Measurements from ENCODE around the gene ZBTB7B.
A peak's percentile ranks its signal among the peaks of the same experiment; 100 is the strongest.
"Not testable (repeated sequence)": the region's sequence is repeated elsewhere in the genome, so short reads cannot be mapped to it uniquely, and the experiment has no call there.

Gene ZBTB7B

DNA sequence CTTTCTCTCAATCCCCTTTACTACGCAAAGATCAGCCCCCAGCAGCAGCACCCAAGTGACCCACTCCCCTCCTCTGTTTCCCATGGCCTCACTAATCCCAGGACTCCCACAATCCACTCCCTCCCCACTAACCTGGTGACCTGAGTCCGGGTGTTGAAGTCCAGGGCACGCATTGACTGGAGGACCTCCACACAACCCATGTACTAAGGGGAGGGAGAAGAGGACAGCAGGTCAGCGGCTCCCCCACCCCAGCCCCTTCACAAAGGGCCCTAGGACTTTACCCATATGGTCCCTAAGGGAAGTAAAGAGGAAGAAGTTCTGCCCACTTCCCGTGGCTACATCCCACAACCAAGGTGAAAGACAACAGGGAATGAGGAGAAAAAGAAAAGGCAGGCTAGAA lies 33.4 kb upstream of the ZBTB7B start:
- DNase-seq = no peak

DNA sequence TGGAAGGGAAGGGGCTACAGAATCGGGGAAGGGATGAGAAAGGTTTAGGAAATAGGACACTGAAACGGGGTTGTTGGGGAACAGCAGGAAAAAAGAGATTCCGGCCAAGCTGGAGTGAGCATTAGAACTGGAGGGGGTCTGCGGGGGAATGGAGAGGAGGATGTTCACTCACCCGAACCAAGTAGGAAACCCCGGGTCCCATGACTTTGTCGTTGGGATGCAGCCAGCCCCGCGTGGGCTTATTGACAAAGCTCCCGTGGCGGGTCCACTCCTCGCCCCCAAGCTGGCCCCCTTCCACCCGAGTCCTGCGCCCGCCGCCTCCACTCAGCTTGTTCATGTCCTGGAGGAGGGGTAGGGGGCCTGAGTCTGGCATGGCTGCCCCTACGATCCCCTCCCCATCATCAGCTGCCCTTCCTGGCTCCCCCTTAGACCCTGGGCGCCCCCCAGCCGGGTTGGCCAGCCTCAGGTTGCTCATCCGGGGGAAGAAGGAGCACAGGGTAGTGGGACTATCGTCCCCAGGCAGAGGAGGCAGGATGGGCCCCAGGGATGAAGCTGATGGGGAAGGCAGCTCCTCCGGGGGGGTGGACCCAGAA lies 32.6 kb upstream of the ZBTB7B start:
- no peak for DNase-seq

GRCh38 chr1:154970631-154971340 lies 31.8 kb upstream of the ZBTB7B start, which contains the start of gene SHC1:
Gene SHC1 (minus strand): TSS chr1:154970747. CDS start chr1:154970526, 221 bp downstream.
- peak; percentile 35 for DNase-seq

GRCh38 chr1:154971341-154971998 lies 31.1 kb upstream of the ZBTB7B start:
- DNase-seq = no peak

- no peak for DNase-seq
These were observed 30.4 kb upstream of the ZBTB7B start for GRCh38 chr1:154972213-154972516.

- no peak for DNase-seq
These were observed 29.9 kb upstream of the ZBTB7B start for GRCh38 chr1:154972517-154973343.

- peak; percentile 91 for DNase-seq
These were observed 29.1 kb upstream of the ZBTB7B start for GRCh38 chr1:154973344-154974101.

GRCh38 chr1:154974102-154974807 lies 28.3 kb upstream of the ZBTB7B start, which contains the start of gene CKS1B:
Gene CKS1B (plus strand): TSS chr1:154974681. CDS start chr1:154974746, 65 bp downstream.
- peak; percentile 95 for DNase-seq

GRCh38 chr1:154974808-154975408 lies 27.7 kb upstream of the ZBTB7B start:
- peak; percentile 92 for DNase-seq

DNA sequence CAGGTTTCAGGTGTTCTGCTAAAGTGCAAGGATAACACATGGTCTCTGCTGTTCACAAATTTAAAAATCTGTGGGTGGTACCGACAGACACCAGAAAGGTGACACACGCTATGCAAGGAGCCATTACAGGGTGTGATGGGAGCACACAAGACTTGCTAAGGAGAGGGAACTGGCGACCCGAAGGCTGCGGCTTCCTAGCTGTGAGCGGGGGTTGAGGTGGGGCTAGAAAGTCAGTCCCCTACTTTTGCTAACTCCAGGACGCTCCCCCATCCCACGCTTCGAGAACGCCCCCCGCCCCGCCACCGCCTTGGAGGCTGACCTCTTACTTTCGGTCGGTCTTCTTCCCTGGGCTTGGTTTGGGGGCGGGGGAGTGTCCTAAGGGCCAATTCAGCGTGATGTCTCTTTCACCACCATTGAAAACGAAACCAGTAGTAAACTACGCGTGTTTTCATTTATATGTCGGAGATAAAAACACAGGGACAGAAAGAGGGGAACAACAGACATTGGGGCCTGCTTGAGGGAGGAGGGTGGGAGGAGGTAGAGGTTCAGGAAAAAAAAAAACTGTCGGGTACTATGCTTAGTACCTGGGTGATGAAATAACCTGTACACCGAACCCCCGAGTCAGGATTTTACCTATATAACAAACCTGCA lies 27.1 kb upstream of the ZBTB7B start:
- peak; percentile 34 for DNase-seq

DNA sequence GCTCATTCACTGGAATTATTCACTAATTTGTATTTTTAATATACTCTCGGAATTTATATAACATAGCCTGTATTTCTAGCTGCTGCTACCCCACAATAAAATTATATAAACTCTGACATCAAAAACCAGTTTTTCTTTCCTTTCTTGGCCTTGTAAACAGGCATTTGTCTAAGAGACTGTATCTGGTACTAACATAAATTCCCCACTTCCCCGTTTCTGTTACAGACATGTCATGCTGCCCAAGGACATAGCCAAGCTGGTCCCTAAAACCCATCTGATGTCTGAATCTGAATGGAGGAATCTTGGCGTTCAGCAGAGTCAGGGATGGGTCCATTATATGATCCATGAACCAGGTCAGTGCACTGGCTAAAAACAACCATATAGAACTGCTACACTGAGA lies 24.8 kb upstream of the ZBTB7B start:
- not testable (repeated sequence) for DNase-seq

GRCh38 chr1:154978360-154978759 lies 24.2 kb upstream of the ZBTB7B start:
- no peak for DNase-seq

- no peak for DNase-seq
These were observed 20.3 kb upstream of the ZBTB7B start for GRCh38 chr1:154982341-154982740.

DNA sequence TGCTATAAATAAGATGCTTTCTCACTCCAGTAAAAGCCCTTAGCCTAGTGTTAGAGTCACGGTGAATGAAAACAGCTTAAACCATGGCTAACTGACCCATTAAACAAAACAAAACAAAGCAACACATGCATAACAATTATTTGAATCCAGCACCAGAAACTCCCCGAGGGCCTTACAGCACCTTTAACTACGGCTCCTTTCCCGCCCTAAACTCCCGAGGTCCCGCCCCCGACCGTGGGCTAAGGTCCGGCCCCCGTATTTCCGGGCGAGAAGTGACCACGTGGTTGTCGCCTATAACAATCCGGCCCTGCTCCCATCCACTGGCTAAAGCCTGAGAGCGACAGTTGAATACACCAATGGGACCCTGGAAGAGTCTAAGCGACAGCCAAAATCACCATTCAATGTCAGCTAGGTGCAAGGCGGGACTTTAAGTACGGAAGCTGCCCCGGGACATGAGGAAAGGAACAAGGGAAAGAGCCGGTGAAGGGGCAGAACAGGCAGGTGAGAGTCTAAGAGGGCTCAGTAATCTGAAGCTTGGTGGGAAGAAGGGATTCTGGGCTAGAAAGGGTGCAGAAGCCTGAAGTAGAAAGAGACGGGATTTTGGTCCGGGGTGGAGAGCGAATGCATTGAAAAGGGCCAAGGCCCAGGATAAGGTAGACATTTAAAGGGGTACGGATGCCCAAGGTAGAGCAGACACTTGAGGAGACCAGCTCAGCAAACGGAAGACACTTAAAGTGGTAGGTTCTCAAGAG lies 19.5 kb upstream of the ZBTB7B start, which contains the start of gene FLAD1:
Gene FLAD1, plus strand, starts transcription at position 448 of the 752 bp plus-strand sequence. CDS start 351 bp downstream, outside the sequence.
- DNase-seq = peak; percentile 92

DNA sequence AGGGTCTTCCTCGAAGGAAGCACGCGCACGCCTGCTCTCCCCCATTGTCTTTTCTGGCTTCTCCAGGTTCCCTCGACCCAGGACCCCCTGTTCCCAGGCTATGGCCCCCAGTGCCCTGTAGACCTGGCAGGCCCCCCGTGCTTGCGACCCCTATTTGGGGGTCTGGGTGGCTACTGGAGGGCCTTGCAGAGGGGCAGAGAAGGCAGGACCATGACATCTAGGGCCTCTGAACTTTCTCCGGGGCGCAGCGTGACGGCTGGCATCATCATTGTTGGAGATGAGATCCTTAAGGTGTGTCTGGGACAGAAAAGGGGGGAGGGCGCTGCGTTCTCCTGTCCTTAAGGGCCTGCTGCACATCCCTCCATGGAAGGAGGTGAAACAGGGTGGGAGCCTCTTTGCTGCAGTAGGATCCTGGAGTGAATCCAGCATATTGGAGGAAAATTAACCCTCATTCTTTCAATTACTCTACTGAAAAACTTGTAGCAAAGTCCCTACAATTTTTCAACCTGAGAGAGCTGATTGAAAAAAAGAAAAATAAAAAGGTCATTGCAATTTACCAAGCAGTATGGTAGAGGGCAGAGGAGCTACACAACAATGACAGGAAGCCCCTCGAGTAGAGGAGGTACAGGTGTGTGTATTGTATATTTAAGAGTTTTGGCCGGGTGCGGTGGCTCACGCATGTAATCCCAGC lies 18.7 kb upstream of the ZBTB7B start:
- no peak for DNase-seq

- not testable (repeated sequence) for DNase-seq
These were observed 15.9 kb upstream of the ZBTB7B start for GRCh38 chr1:154986736-154987135.

GRCh38 chr1:154987326-154987725 lies 15.3 kb upstream of the ZBTB7B start:
- DNase-seq = no peak

DNA sequence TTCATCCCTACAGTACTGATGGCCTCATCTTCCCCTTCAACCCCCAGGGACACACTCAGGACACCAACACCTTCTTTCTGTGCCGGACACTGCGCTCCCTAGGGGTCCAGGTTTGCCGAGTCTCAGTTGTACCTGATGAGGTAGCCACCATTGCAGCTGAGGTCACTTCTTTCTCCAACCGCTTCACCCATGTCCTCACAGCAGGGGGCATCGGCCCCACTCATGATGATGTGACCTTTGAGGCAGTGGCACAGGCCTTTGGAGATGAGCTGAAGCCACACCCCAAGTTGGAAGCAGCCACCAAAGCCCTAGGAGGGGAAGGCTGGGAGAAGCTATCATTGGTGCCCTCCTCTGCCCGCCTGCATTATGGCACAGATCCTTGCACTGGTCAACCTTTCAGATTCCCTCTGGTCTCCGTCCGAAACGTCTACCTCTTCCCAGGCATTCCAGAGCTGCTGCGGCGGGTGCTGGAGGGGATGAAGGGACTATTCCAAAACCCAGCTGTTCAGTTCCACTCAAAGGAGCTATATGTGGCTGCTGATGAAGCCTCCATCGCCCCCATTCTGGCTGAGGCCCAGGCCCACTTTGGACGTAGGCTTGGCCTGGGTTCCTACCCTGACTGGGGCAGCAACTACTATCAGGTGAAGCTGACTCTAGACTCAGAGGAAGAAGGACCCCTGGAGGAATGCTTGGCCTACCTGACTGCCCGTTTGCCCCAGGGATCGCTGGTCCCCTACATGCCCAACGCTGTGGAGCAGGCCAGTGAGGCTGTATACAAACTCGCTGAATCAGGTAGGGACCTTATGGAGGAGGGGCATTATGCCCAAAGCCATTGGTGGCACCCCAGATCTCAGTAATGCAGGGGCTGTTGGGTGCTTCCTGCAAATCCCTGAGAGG lies 14.3 kb upstream of the ZBTB7B start:
- DNase-seq = no peak
